BJ (cell line): Measurements from ENCODE around the gene MYO5A. TPM values are rescaled to one million over a fixed set of nuclear protein-coding genes. Genes with fewer than 3 reads are reported as not detected.
"Not testable (repeated sequence)": the region's sequence is repeated elsewhere in the genome, so short reads cannot be mapped to it uniquely, and the experiment has no call there.

Experiments used
- CTCF ChIA-PET: fragments of 350-600 bp; formaldehyde crosslinking; extraction: SDS; loops from one replicate; lab custom pipeline; 2021; ENCODE audit warnings: antibody characterized with exemption, inconsistent platforms; lab: Yijun Ruan, JAX
- POLR2A ChIA-PET: fragments of 300-600 bp; sonication (Branson Sonifier 250); formaldehyde crosslinking; extraction: SDS; loops from one replicate; lab custom pipeline; 2021; ENCODE audit warnings: antibody characterized with exemption; lab: Charles Lee
- DNase-seq: peaks from one replicate; pipeline ENCODE4 v3.0.0-alpha.2; 2011; ENCODE audit warnings: low read depth
- H3K27me3 ChIP-seq: 2 replicates; pipeline ENCODE4 v1.6.0; 2011; ENCODE audit warnings: low read length; ENCODE audit not compliant: control insufficient read depth, insufficient read depth
- H3K36me3 ChIP-seq: 2 replicates; pipeline ENCODE4 v1.5.1; 2011; ENCODE audit warnings: low read length; ENCODE audit not compliant: control insufficient read depth, insufficient read depth
- H3K4me3 ChIP-seq: 2 replicates; pipeline ENCODE4 v1.5.1; 2011; ENCODE audit warnings: low read depth, mild to moderate bottlenecking, control low read depth, low read length
- polyA plus RNA-seq: library from polyadenylated mRNA; depleted of rRNA; stranded (reverse); fragments of >200 nt; gene quantifications from 2 replicates; pipeline ENCODE4 v1.2.3, GENCODE V29; 2011
- TF ChIP-seq, protein P1 (sequence below): IDR thresholded peaks from 2 replicates; pipeline ENCODE4 v1.5.1; 2011; ENCODE audit warnings: low read depth, mild to moderate bottlenecking, control low read depth, inconsistent platforms, low read length, moderate library complexity; ENCODE audit not compliant: insufficient read depth

MYO5A gene
- polyA plus RNA-seq, 1 experiment: 38.3 TPM

DNA sequence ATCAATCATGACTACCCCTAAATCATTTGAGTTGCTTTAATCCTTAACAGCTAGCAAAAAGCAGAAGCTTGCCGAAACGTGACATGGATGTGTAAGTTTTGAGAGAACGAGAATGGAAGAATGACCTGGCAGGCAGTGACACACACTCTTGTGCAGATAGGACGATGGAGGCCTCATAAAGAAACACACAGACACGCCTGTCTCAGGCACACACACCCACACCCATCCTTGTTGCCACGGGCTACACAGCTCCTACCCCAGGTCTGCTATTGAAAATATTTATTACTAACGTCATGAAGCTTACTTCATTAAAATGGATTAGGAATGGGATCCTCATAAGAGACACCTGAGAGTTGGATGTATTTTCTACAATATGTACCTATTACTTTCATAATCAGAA, 241.6 kb downstream of the MYO5A start:
- Histone ChIP-seq H3K27me3 (peaks cover 2% of the 10 kb centered on the region), H3K36me3 (no peaks in the 10 kb centered on the region), H3K4me3 (no peak overlapping the region)
- TF ChIP-seq, protein P1, sequence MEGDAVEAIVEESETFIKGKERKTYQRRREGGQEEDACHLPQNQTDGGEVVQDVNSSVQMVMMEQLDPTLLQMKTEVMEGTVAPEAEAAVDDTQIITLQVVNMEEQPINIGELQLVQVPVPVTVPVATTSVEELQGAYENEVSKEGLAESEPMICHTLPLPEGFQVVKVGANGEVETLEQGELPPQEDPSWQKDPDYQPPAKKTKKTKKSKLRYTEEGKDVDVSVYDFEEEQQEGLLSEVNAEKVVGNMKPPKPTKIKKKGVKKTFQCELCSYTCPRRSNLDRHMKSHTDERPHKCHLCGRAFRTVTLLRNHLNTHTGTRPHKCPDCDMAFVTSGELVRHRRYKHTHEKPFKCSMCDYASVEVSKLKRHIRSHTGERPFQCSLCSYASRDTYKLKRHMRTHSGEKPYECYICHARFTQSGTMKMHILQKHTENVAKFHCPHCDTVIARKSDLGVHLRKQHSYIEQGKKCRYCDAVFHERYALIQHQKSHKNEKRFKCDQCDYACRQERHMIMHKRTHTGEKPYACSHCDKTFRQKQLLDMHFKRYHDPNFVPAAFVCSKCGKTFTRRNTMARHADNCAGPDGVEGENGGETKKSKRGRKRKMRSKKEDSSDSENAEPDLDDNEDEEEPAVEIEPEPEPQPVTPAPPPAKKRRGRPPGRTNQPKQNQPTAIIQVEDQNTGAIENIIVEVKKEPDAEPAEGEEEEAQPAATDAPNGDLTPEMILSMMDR: no peak
- no peak for DNase-seq
- ChIA-PET CTCF (no interaction called here), POLR2A (no interaction called here)

DNA sequence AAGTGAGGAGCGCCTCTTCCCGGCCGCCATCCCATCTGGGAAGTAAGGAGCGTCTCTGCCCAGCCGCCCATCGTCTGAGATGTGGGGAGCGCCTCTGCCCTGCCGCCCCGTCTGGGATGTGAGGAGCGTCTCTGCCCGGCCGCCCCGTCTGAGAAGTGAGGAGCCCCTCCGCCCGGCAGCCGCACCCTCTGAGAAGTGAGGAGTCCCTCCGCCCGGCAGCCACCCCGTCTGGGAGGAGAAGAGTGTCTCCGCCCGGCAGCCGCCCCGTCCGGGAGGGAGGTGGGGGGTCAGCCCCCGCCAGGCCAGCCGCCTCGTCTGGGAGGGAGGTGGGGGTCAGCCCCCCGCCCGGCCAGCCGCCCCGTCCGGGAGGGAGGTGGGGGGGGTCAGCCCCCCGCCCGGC, 242.7 kb downstream of the MYO5A start:
- H3K4me3 ChIP-seq, POLR2A ChIA-PET, H3K27me3 ChIP-seq, DNase-seq, CTCF ChIA-PET, H3K36me3 ChIP-seq: not testable (repeated sequence)

DNA sequence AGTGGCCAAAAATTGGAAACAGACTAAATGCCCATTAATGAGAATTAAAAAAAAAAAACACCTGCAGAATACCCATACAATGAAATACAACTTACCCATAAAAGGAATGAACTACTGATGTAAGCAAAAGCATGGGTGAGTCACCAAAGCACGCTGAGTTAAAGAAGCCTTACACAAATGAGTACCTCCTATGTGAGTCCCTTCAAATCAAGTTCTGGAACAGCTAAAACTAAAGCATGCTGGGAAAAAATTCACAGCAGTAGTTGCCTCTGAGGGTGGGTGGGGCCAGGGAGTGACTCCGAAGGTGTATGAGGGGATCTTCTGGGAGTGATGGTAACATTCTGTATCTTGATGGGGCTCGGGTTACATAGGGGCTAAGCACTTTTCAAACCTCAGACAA, 244.5 kb downstream of the MYO5A start:
- ChIA-PET POLR2A (no interaction called here), CTCF (interaction anchor here (0.6 kb wide), 1 partner anchor 461 kb away, joined by 4 read pairs; no protein-coding TSS in a partner anchor)

DNA sequence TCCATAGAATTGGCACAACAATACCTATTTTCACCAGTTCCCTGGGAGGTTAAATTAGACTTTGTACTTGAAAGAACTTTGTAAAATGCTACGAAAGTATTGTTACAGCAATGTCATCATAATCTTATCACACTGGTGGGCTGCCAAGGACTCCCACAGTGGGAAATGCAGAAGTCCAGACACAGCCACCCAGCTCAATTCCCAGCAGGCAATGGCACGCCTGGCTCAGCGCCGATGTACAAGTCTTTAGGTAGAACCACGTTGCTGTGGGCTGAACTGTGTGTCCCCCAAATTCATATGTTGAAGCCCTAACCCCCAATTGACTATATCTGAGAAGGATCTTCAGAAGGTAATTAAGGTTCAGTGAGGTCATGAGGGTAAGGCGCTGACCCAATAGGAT, 245.4 kb downstream of the MYO5A start:
- H3K27me3 ChIP-seq: peaks cover 7% of the 10 kb centered on the region
- H3K4me3 ChIP-seq: no peak overlapping the region
- ChIA-PET POLR2A (no interaction called here), CTCF (no interaction called here)
- TF ChIP-seq, protein P1: no peak
- no peaks in the 10 kb centered on the region for H3K36me3 ChIP-seq
- DNase-seq: no peak

More for the DNA sequence above, 244.5 kb downstream of the MYO5A start:
- no peak for DNase-seq
- Histone ChIP-seq H3K36me3 (no peaks in the 10 kb centered on the region), H3K4me3 (no peak overlapping the region), H3K27me3 (peaks cover 7% of the 10 kb centered on the region)
- TF ChIP-seq, protein P1: no peak

DNA sequence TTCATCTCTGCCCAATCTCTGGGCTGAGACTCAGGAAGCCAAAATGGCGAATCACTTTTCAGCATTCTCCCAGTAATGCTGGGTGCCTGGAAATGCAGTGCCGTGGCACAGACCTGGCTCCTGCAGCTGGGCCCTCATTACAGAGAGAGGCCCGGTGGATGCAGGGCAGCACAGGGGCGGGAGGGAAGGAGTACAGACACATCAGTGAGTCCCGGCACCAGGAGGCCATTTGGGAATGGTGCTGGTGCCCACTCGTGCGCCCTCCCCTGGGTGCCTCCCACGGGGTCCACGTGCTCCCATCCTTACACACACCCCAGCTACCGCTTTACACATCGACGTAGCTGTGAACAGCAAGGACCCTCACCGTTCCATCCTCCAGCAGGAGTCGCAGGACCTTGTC, 246.3 kb downstream of the MYO5A start:
- no peaks in the 10 kb centered on the region for H3K36me3 ChIP-seq
- ChIA-PET POLR2A (no interaction called here), CTCF (no interaction called here)
- no peak for DNase-seq
- TF ChIP-seq, protein P1: no peak
- no peak overlapping the region for H3K4me3 ChIP-seq
- peaks cover 7% of the 10 kb centered on the region for H3K27me3 ChIP-seq
